Prostate gland (tissue), 2 donors: ENCODE results near the gene GIT1. TPM values are rescaled to one million over a fixed set of nuclear protein-coding genes. Genes with fewer than 3 reads are reported as not detected.

Experiments used
- DNase-seq: peaks from one replicate; pipeline ENCODE4 v3.0.0-alpha.2; 2019; ENCODE audit warnings: low spot score
- H3K27ac ChIP-seq, 2 donors: fragments of 200-600 bp; sonication (generic); 2 replicates each; pipeline ENCODE4 v1.5.1; 2017 to 2019
- H3K27me3 ChIP-seq: fragments of 200-600 bp; sonication (generic); replicated peaks from 2 replicates; pipeline ENCODE4 v1.5.1; 2019; ENCODE audit not compliant: insufficient read depth
- H3K36me3 ChIP-seq, 2 donors: fragments of 200-600 bp; sonication (generic); 1 replicate in 1 of 2; 2 replicates in 1 of 2; pipeline versions ENCODE4 v1.5.1 to v1.8.1; 2017 to 2019
- H3K4me1 ChIP-seq: fragments of 200-600 bp; sonication (generic); replicated peaks from 2 replicates; pipeline ENCODE4 v1.5.1; 2019
- H3K4me3 ChIP-seq, 2 donors: fragments of 200-600 bp; sonication (generic); 2 replicates each; pipeline ENCODE4 v1.5.1; 2017 to 2019
- H3K9me3 ChIP-seq: fragments of 200-600 bp; sonication (generic); 2 replicates; pipeline ENCODE4 v1.5.1; 2017
- CTCF ChIP-seq, 4 experiments: fragments of 200-600 bp in 2 of 4; fragments of 450-650 bp in 2 of 4; sonication (generic) in 2 of 4; IDR thresholded peaks; 1 replicate in 3 of 4; 2 replicates in 1 of 4; pipeline ENCODE4 v1.5.1; 2016 to 2019; ENCODE audit warnings: antibody characterized with exemption in 4 of 4, mild to moderate bottlenecking in 2 of 4, moderate library complexity in 2 of 4
- POLR2A ChIP-seq: fragments of 450-650 bp; IDR thresholded peaks from one replicate; pipeline ENCODE4 v1.6.1; 2016; ENCODE audit warnings: antibody characterized with exemption, mild to moderate bottlenecking
- POLR2AphosphoS5 ChIP-seq: sonication (generic); formaldehyde crosslinking; IDR thresholded peaks from one replicate; pipeline ENCODE4 v1.6.1; 2017; ENCODE audit warnings: antibody characterized with exemption
- WGBS: methylation state at CpG from one replicate; pipeline ENCODE4 v1.1.5; 2018; 5-methylcytosine and 5-hydroxymethylcytosine counted together
- intact Hi-C: fragments of 100-400 bp; cut with DNase I; formaldehyde crosslinking; loops from one replicate; pipeline ENCODE4 v1.14.2; 2022
- total RNA-seq, 2 donors: library from RNA; depleted of rRNA; stranded (reverse); fragments of >200 nt; gene quantifications; one replicate each; pipeline ENCODE4 v1.1.0, GENCODE V29; 2016

GIT1 gene
- total RNA-seq, 2 donors from 2014 or later: 29.1 to 86.9 TPM

DNA sequence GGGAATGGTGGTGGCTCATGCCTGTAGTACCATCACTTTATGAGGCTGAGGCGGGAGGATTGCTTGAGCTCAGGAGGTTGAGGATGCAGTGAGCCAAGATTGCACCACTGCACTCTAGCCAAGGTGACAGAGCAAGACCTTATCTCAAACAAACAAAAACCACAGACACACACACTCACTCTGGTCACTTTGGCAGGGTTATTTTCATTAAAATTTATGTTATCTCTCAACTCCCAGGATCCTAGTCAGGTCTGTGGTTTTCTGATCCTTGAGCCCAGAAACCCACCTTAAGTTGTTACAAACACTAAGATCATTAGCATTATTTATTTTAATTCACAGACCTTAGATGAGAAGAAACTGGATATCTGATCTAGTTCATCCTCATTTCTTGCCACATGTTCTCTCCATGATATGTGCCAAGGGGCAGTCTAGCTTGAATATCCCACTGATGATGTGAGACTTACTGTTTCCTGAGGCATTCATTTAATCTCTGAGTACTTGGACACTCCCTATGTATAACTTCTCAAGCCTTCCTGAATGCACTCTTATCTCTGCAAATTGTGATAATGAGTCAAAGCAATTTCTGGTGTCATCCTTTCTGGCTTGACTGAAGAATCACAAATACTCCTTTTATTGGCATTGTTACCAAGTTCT, 32.2 kb downstream of the GIT1 start:
- no peaks in the 10 kb centered on the region for H3K36me3 ChIP-seq
- 82% methylated on average over 1 of the region's 1 CpG for WGBS
- H3K9me3 ChIP-seq: no peaks in the 10 kb centered on the region
- no peaks in the 10 kb centered on the region for H3K27me3 ChIP-seq
- no peak for DNase-seq
- no peak overlapping the region for H3K4me3 ChIP-seq
- no peak overlapping the region for H3K27ac ChIP-seq
- no peak for TF ChIP-seq CTCF (IDR thresholded peaks at IDR 0.05)
- no peak for TF ChIP-seq POLR2A
- no peak for TF ChIP-seq POLR2AphosphoS5
- no peaks in the 10 kb centered on the region for H3K4me1 ChIP-seq
- intact Hi-C loops: no loop called here

DNA sequence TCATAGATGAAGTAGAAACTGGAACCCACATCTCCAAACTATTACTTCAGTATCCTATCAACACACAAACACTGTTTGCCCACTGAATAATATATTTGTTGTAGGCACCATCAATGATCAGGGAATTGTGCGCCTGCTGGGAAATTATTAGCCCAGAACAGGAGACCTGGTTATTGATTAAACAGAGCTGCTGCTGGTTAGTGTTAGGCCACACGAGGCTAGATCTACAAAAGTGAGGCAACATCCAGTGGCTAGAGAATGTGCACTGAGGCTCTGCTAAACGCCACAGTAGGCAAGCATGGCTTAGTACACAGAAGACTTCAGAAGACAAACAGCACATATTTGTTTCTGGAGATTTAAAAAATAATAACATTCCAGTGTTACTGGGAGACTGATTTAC, 33.6 kb downstream of the GIT1 start:
- no peaks in the 10 kb centered on the region for H3K4me1 ChIP-seq
- no peak for DNase-seq
- H3K36me3 ChIP-seq: no peaks in the 10 kb centered on the region
- TF ChIP-seq POLR2A: no peak
- no peak for TF ChIP-seq POLR2AphosphoS5
- no peak for TF ChIP-seq CTCF (IDR thresholded peaks at IDR 0.05)
- H3K4me3 ChIP-seq: no peak overlapping the region
- no peaks in the 10 kb centered on the region for H3K9me3 ChIP-seq
- WGBS: 62% methylated on average over 3 of the region's 3 CpGs
- no peak overlapping the region for H3K27ac ChIP-seq
- intact Hi-C loops: no loop called here
- H3K27me3 ChIP-seq: no peaks in the 10 kb centered on the region

- H3K36me3 ChIP-seq: no peaks in the 10 kb centered on the region
- intact Hi-C loops: no loop called here
- no peak overlapping the region for H3K27ac ChIP-seq
- WGBS: 23% methylated on average over 5 of the region's 5 CpGs
- DNase-seq: no peak
- H3K27me3 ChIP-seq: no peaks in the 10 kb centered on the region
- TF ChIP-seq CTCF (IDR thresholded peaks at IDR 0.05) (no peak), POLR2A (no peak), POLR2AphosphoS5 (no peak)
- no peak overlapping the region for H3K4me3 ChIP-seq
- H3K4me1 ChIP-seq: no peaks in the 10 kb centered on the region
- no peaks in the 10 kb centered on the region for H3K9me3 ChIP-seq
Measured at GRCh38 chr17:29549177-29549923, 40.1 kb downstream of the GIT1 start.

GRCh38 chr17:29546830-29547229, 42.6 kb downstream of the GIT1 start:
- intact Hi-C loops: no loop called here
- 59% methylated on average over 1 of the region's 1 CpG for WGBS

More at GRCh38 chr17:29546830-29547229, 42.6 kb downstream of the GIT1 start:
- no peaks in the 10 kb centered on the region for H3K9me3 ChIP-seq
- H3K4me1 ChIP-seq: no peaks in the 10 kb centered on the region
- TF ChIP-seq POLR2A (no peak), POLR2AphosphoS5 (no peak), CTCF (IDR thresholded peaks at IDR 0.05) (no peak)
- H3K36me3 ChIP-seq: peaks cover 0 to 6% of the 10 kb centered on the region in 2 donors
- no peak overlapping the region for H3K4me3 ChIP-seq
- no peak overlapping the region for H3K27ac ChIP-seq
- no peaks in the 10 kb centered on the region for H3K27me3 ChIP-seq
- DNase-seq: no peak
